Cerebellar cortex (tissue), 1 donor: ENCODE measurements around the gene HDHD2.

Source experiments
- DNase-seq: peaks from one replicate; pipeline ENCODE4 v3.0.0-alpha.2; 2015; ENCODE audit warnings: low spot score

The HDHD2 gene

GRCh38 chr18:47146206-47146605, 4.1 kb downstream of the HDHD2 start:
- peak; percentile 14 for DNase-seq

GRCh38 chr18:47143899-47144485, 6.3 kb downstream of the HDHD2 start:
- no peak for DNase-seq

- DNase-seq = no peak
Observed at GRCh38 chr18:47143153-47143552, 7.1 kb downstream of the HDHD2 start.

- DNase-seq = no peak
Observed at GRCh38 chr18:47141289-47141688, 9.0 kb downstream of the HDHD2 start.

- DNase-seq = no peak
Observed at GRCh38 chr18:47121146-47121545, 29.2 kb downstream of the HDHD2 start.

- DNase-seq = no peak
Observed at GRCh38 chr18:47120428-47120827, 29.9 kb downstream of the HDHD2 start.

GRCh38 chr18:47118981-47119380, 31.3 kb downstream of the HDHD2 start:
- no peak for DNase-seq

- no peak for DNase-seq
Observed at GRCh38 chr18:47115205-47115604, 35.1 kb downstream of the HDHD2 start.

- DNase-seq = no peak
Observed at GRCh38 chr18:47113796-47114540, 36.3 kb downstream of the HDHD2 start.

- DNase-seq = no peak
Observed at GRCh38 chr18:47110492-47111274, 39.6 kb downstream of the HDHD2 start.

GRCh38 chr18:47109720-47110119, 40.6 kb downstream of the HDHD2 start:
- DNase-seq = no peak

- peak; percentile 96 for DNase-seq
Observed at GRCh38 chr18:47108998-47109405, 41.3 kb downstream of the HDHD2 start.

- DNase-seq = peak; percentile 62
Observed at GRCh38 chr18:47108373-47108772, 41.9 kb downstream of the HDHD2 start.

- DNase-seq = peak; percentile 88
Observed at GRCh38 chr18:47100212-47100831, 50.0 kb downstream of the HDHD2 start.

- DNase-seq = no peak
Observed at GRCh38 chr18:47095810-47096209, 54.5 kb downstream of the HDHD2 start.

- DNase-seq = no peak
Observed at GRCh38 chr18:47087676-47088075, 62.6 kb downstream of the HDHD2 start.

GRCh38 chr18:47081578-47081977, 68.7 kb downstream of the HDHD2 start:
- no peak for DNase-seq

GRCh38 chr18:47080872-47081271, 69.4 kb downstream of the HDHD2 start:
- DNase-seq = no peak

GRCh38 chr18:47077111-47077510, 73.2 kb downstream of the HDHD2 start:
- DNase-seq = no peak

- DNase-seq = no peak
Observed at GRCh38 chr18:47075098-47075883, 75.0 kb downstream of the HDHD2 start.

- DNase-seq = no peak
Observed at GRCh38 chr18:47067648-47068047, 82.7 kb downstream of the HDHD2 start.

- DNase-seq = no peak
Observed at GRCh38 chr18:47063096-47063495, 87.2 kb downstream of the HDHD2 start.
